Stimulated activated CD8-positive, alpha-beta memory T cell treated with anti-CD3 and anti-CD28 coated beads, Interleukin-4, amount 100 ng/mL, for 4 hours (primary cell): Measurements from ENCODE around the gene CD244.
"Not testable (repeated sequence)": the region's sequence is repeated elsewhere in the genome, so short reads cannot be mapped to it uniquely, and the experiment has no call there.

Experiments
- DNase-seq, 2 donors: peaks; one replicate each; pipeline ENCODE4 v3.0.0-alpha.2; 2020; ENCODE audit warnings: low read depth in 2 of 2, low spot score in 1 of 2

Gene CD244, protein sequence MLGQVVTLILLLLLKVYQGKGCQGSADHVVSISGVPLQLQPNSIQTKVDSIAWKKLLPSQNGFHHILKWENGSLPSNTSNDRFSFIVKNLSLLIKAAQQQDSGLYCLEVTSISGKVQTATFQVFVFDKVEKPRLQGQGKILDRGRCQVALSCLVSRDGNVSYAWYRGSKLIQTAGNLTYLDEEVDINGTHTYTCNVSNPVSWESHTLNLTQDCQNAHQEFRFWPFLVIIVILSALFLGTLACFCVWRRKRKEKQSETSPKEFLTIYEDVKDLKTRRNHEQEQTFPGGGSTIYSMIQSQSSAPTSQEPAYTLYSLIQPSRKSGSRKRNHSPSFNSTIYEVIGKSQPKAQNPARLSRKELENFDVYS

DNA sequence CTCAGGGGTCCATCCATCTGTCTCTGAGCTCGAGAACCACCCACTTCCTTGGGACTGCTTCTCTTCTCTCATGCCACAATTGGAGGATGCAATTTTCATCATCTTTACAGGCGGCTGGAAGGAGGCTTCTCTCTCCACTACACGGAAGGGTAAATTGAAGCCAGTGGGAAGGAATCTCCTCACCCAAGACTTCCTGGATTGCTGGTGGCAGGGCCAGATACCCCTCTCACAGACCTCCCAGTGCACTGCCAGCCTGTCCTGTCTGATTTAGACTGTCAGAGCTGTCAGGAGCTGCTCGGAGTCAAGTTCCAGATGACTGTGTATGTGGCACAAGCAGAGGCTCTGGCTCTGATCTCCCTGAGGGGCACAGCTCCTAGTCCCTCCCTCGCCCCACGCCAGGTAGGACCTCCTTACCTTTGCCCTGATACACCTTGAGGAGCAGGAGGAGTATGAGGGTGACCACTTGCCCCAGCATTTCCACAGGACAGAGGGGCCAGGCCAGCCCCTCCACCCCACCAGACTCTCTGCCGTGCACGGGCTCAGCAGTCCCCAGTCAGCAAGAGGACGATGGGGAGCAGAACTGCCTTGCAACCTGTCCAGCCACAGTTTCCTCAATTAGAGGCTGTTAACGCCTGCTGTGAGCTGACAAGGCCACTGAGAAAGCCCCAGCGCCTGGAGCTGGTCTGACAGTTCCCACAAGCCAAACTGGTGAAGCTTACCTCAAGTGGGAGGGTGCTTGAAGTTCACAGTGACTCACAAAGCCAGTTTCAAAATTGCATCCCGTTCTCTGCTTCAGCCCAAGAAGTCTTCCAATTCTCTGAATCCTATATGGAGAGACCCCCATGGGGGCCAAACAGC lies at the start of gene CD244:
Gene CD244 (minus strand): TSS at position 685 of the 858 bp plus-strand sequence. CDS start 210 bp downstream, at position 475.
- peak in 1 of 2 donors; percentile 58 for DNase-seq

DNA sequence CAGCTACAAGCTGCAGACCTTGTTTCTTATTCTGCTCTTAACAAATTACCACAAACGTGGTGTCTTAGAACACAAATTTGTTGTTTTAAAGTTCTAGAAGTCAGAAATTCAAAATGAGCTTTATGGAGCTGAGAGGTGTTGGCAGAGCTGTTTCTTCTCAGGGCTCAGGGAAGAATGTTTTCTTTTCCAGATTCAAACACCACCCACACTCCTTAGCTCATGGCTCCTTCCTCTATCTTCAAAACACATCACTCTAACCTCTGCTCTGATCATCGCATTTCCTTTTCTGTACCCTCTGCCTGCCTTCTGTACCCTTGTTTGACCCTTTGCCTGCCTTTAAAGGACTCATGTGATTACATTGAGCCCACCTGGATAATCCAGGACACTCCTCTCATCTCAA lies 49.2 kb upstream of the CD244 start:
- DNase-seq, result no peak

DNA sequence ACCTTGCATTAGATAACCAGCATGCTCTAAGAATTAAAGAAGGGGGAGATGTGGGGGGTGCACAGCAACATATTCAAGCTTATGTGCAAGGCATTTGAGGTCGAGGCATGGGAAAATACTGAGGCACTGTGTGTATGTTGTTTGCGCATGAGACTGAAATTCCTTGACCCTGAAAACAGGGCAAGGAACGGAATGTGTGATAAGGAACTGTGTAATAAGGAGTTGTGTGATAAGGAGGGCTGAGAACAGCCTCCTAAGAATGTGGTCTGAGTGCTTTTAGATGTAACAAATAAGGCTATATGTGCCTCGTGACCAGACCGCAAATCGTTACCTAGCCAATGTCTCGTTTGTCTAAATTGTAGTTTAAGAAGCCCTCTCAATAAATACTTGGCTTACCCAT lies 48.8 kb upstream of the CD244 start:
- no peak for DNase-seq

- DNase-seq, result no peak
Observed at GRCh38 chr1:160910170-160910750, 47.6 kb upstream of the CD244 start.

GRCh38 chr1:160907976-160908375 lies 45.3 kb upstream of the CD244 start:
- no peak for DNase-seq

GRCh38 chr1:160905617-160905989 lies 42.9 kb upstream of the CD244 start:
- DNase-seq, result no peak

DNA sequence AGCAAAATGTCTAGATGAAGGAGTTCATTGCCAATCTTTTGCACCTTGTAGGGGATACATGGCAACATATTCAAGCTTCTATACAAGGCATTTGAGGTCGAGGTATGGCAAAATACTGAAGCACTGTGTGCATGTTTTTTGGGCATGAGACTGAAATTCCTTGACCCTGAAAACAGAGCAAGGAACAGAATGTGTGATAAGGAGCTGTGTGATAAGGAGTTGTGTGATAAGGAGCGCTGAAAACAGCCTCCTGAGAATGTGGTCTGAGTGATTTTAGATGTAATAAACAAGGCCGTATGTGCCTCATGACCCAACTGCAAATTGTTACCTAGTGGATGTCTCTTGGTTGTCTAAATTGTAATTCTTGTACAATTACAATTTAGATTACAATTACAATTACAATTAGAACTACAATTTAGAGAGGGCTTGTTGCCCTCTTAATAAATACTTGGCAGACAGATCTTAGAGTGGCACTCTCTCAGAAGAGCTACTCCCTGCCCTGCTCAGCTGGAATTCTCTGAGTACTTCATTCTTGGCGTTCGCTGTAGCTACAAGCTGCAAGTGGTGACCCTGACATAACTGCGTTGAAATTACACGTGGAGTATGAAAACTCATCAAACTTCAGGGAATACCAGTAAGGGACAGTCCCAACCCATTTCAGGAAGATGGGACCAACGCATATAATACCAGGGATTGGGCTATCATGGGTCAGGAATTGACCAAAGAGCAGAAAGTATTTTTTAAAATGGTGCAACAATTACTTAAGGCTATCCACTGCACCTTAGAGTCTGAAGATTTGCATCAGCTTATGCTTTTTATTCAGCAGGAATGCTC lies 42.3 kb upstream of the CD244 start:
- no peak for DNase-seq

DNA sequence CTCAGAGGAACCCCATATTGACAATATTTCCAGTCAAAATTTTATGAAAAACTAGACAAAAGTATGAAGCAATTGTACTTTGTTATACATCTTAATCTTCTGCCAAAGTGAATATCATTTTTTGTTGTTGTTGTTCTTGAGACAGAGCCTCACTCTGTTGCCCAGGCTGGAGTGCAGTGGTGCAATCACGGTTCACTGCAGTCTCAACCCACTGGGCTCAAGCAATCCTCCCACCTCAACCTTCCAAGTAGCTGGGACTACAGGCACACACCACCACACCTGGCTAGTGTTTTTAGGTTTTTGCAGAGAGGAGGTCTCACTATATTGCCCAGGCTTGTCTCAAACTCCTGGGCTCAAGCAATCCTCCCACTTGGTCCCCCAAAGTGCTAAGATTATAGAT lies 39.6 kb upstream of the CD244 start:
- DNase-seq, result not testable (repeated sequence)

DNA sequence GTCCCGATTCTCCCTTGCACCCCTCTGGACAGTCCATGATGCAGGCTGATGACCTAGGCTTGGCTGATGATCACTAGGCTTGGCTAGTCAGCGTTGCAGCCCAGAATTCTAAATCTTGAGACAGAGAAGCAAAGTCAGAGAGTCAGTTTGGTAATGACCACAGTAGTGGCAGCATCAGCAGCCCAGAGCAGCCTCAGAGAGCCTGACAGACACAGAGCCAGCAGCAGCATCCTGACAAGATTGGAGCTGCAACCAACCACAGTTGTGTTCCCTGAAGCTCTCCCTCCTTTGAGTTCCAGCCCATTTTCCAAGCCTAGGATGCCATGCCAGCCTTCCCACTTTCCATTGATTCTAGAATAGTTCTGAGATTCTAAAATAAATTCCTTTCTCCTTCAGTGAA lies 39.1 kb upstream of the CD244 start:
- DNase-seq, result no peak

- DNase-seq, result not testable (repeated sequence)
Observed at GRCh38 chr1:160900683-160901082, 38.0 kb upstream of the CD244 start.

GRCh38 chr1:160894368-160895135 lies 31.9 kb upstream of the CD244 start:
- not testable (repeated sequence) for DNase-seq

DNA sequence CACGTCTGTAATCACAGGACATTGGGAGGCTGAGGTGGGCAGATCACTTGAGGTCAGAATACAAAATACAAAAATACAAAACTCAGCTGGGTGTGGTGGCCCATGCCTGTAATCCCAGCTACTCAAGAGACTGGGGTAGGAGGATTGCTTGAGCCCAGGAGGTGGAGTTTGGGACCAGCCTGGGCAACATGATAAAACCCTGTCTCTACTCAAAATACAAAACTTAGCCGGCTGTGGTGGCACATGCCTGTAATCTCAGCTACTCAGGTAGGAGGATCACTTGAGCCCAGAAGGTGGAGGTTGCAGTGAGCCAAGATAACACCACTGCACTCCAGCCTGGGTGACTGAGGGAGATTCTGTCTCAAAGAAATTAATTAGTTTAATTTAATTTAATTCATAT lies 28.8 kb upstream of the CD244 start:
- DNase-seq, result no peak

GRCh38 chr1:160888926-160889325 lies 26.2 kb upstream of the CD244 start:
- no peak for DNase-seq

GRCh38 chr1:160887071-160887470 lies 24.4 kb upstream of the CD244 start:
- DNase-seq, result no peak

DNA sequence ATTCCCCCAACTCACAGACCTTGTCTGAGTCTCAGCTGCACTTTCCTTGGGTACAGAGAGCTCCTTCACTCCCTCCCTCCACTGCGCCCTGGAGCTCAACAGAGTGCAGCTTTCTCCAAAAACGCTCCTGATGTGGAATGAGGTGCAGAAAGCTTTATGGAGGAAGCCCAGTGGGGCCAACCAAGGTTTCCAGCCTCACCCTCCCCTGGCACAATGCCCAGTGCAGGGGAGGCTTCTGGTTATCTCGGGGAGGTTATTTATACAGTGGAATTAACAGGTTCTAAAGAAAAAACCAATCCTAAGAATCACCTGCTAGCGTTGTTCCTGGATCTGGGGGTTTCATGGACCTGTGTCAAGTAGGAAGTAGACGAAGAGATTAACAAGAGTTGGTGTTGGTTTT lies 22.4 kb upstream of the CD244 start, which contains the start of gene ITLN1:
Gene ITLN1 (minus strand): TSS at position 139 of the 400 bp plus-strand sequence. CDS start 303 bp downstream, outside the sequence.
- DNase-seq, result no peak

- DNase-seq, result no peak
Observed at GRCh38 chr1:160884579-160884978, 21.9 kb upstream of the CD244 start.

GRCh38 chr1:160883581-160884513 lies 21.2 kb upstream of the CD244 start:
- no peak for DNase-seq

- no peak for DNase-seq
Observed at GRCh38 chr1:160882582-160882981, 19.9 kb upstream of the CD244 start.

GRCh38 chr1:160881264-160881663 lies 18.6 kb upstream of the CD244 start:
- not testable (repeated sequence) for DNase-seq
